A549 treated with AZD2906 at 1 μM for 4 hours (cell line): ENCODE data around the gene CACNA1I. TPM values are rescaled to one million over a fixed set of nuclear protein-coding genes. Genes with fewer than 3 reads are reported as not detected.

Experiments used
- total RNA-seq: library from RNA; stranded (reverse); fragments of 200-300 nt; extraction: Qiagen RNA extraction; gene quantifications from 5 replicates; pipeline ENCODE4 v1.2.3, GENCODE V29; 2022

The CACNA1I gene
- 0.07 to 0.11 TPM (median 0.08 TPM) in 5 replicates for total RNA-seq

GRCh38 chr22:39570665-39571064 lies at the start of gene CACNA1I:
Gene CACNA1I, plus strand, starts transcription at chr22:39570753. Its CDS starts 0 bp downstream, at chr22:39570753.

GRCh38 chr22:39532215-39533073 lies 38.1 kb upstream of the CACNA1I start, which contains the start of gene RPS19BP1:
Gene RPS19BP1, minus strand, starts transcription at chr22:39532748. Its CDS starts 10 bp downstream, at chr22:39532738.

Other genes starting within 250 kb of the CACNA1I start
- 10.5 to 12.4 TPM (median 11.8 TPM) in 5 replicates for gene SYNGR1, start 220.8 kb upstream of the CACNA1I start, total RNA-seq
- 9.1 to 11.8 TPM (median 10.1 TPM) in 5 replicates for gene TAB1, start 171.0 kb upstream of the CACNA1I start, total RNA-seq
- 0.64 to 1.4 TPM (median 0.88 TPM) in 5 replicates for gene MGAT3, start 113.7 kb upstream of the CACNA1I start, total RNA-seq
- gene MIEF1, start 68.5 kb upstream of the CACNA1I start, total RNA-seq = 23.1 to 27.1 TPM (median 24.3 TPM) in 5 replicates
- gene ATF4, start 50.2 kb upstream of the CACNA1I start, total RNA-seq = 300 to 374 TPM (median 344 TPM) in 5 replicates
- gene RPS19BP1, start 38.0 kb upstream of the CACNA1I start, total RNA-seq = 75.7 to 116 TPM (median 100 TPM) in 5 replicates